Naive thymus-derived CD4-positive, alpha-beta T cell (primary cell): Measurements from ENCODE around the gene TMEM132D. TPM values are rescaled to one million over a fixed set of nuclear protein-coding genes. Genes with fewer than 3 reads are reported as not detected.

Experiments used
- ATAC-seq: fragments of 150-1000 bp; cut with Tn5 transposase; 2 replicates; pipeline ENCODE4 v1.10.0; 2021; ENCODE audit warnings: mild to moderate bottlenecking, moderate library complexity
- CTCF ChIA-PET: fragments of 350-600 bp; sonication (Branson Sonifier 250); formaldehyde crosslinking; loops from one replicate; lab custom pipeline; 2021; ENCODE audit warnings: antibody characterized with exemption; lab: Charles Lee
- POLR2A ChIA-PET: fragments of 350-600 bp; sonication (Branson Sonifier 250); formaldehyde crosslinking; loops from one replicate; lab custom pipeline; 2021; ENCODE audit warnings: antibody characterized with exemption, inconsistent platforms; lab: Charles Lee
- DNase-seq, 9 donors: peaks; one replicate each; pipeline versions ENCODE4 v3.0.0 to v3.0.0-alpha.2; 2020 to 2022; ENCODE audit warnings: mixed read lengths in 1 of 9
- H3K27ac ChIP-seq: one replicate; pipeline ENCODE4 v1.7.0; 2013; ENCODE audit warnings: mild to moderate bottlenecking, low read depth, low read length, moderate library complexity
- H3K27me3 ChIP-seq, 2 donors: one replicate each; pipeline ENCODE4 v1.7.0; 2013; ENCODE audit warnings: low read length in 2 of 2, mild to moderate bottlenecking in 2 of 2, moderate library complexity in 2 of 2; ENCODE audit not compliant: control insufficient read depth in 2 of 2, insufficient read depth in 2 of 2
- H3K36me3 ChIP-seq, 3 experiments: 1 replicate in 2 of 3; 2 replicates in 1 of 3; pipeline ENCODE4 v1.7.0; 2013; ENCODE audit warnings: low read length in 3 of 3, mild to moderate bottlenecking in 3 of 3, moderate library complexity in 1 of 3; ENCODE audit not compliant: insufficient read depth in 3 of 3, control insufficient read depth in 2 of 3
- H3K4me1 ChIP-seq, 2 donors: one replicate each; pipeline ENCODE4 v1.7.0; 2013; ENCODE audit warnings: low read length in 2 of 2, mild to moderate bottlenecking in 2 of 2, moderate library complexity in 1 of 2; ENCODE audit not compliant: control insufficient read depth in 2 of 2, insufficient read depth in 2 of 2
- H3K4me3 ChIP-seq: 2 replicates; pipeline ENCODE4 v1.7.0; 2013; ENCODE audit warnings: mild to moderate bottlenecking, low read length
- H3K9me3 ChIP-seq, 3 experiments: 1 replicate in 2 of 3; 2 replicates in 1 of 3; pipeline ENCODE4 v1.7.0; 2013; ENCODE audit warnings: low read length in 3 of 3; ENCODE audit not compliant: control insufficient read depth in 2 of 3
- H3K27ac Mint-ChIP-seq, 9 donors: one replicate each; pipeline ENCODE4 v1.8.0; 2020 to 2022; ENCODE audit warnings: mixed read lengths in 9 of 9, mild to moderate bottlenecking in 8 of 9, moderate library complexity in 5 of 9, inconsistent platforms in 2 of 9
- H3K27me3 Mint-ChIP-seq, 5 donors: one replicate each; pipeline ENCODE4 v1.8.0; 2021 to 2022; ENCODE audit warnings: mixed read lengths in 5 of 5, mild to moderate bottlenecking in 1 of 5
- H3K36me3 Mint-ChIP-seq, 5 donors: one replicate each; pipeline ENCODE4 v1.8.0; 2020 to 2022; ENCODE audit warnings: mixed read lengths in 5 of 5, mild to moderate bottlenecking in 3 of 5, inconsistent platforms in 1 of 5
- H3K4me1 Mint-ChIP-seq, 7 donors: one replicate each; pipeline ENCODE4 v1.8.0; 2020 to 2022; ENCODE audit warnings: mixed read lengths in 7 of 7, mild to moderate bottlenecking in 3 of 7, inconsistent platforms in 1 of 7
- H3K4me3 Mint-ChIP-seq, 10 donors: one replicate each; pipeline ENCODE4 v1.8.0; 2020 to 2022; ENCODE audit warnings: mild to moderate bottlenecking in 10 of 10, mixed read lengths in 10 of 10, moderate library complexity in 6 of 10, inconsistent platforms in 2 of 10
- H3K9me3 Mint-ChIP-seq, 11 donors: one replicate each; pipeline ENCODE4 v1.8.0; 2020 to 2022; ENCODE audit warnings: mixed read lengths in 11 of 11, mild to moderate bottlenecking in 4 of 11, inconsistent platforms in 1 of 11, moderate library complexity in 1 of 11
- intact Hi-C, 2 donors: fragments of 100-400 bp; cut with micrococcal nuclease; formaldehyde crosslinking; loops; one replicate each; pipeline ENCODE4 v1.15.1; 2023
- polyA plus RNA-seq, 2 donors: library from polyadenylated mRNA; unstranded; fragments of 300-500 nt; fragmentation: Illumina TruSeq; gene quantifications; one replicate each; pipeline ENCODE4 v1.2.3, GENCODE V29; 2021
- total RNA-seq, 6 experiments: library from RNA in 5 of 6; stranded (reverse) in 5 of 6; gene quantifications; 1 replicate in 5 of 6; 2 replicates in 1 of 6; pipeline ENCODE4 v1.2.3 and lab custom pipeline; 2021 to 2026

The TMEM132D gene
- total and polyA plus RNA-seq, 7 experiments from 2014 or later, result not detected

GRCh38 chr12:129599406-129599805 is 304.4 kb downstream of the TMEM132D start:
- no peak for ATAC-seq
- Mint-ChIP-seq H3K27me3 (no peaks in the 10 kb centered on the region), H3K27ac (no peak overlapping the region), H3K4me1 (no peaks in the 10 kb centered on the region), H3K36me3 (no peaks in the 10 kb centered on the region), H3K4me3 (no peak overlapping the region), H3K9me3 (peaks cover 0 to 7% (median 3%) of the 10 kb centered on the region in 11 donors)
- ChIA-PET POLR2A (no interaction called here), CTCF (no interaction called here)
- peaks cover 0 to 4% (median 0%) of the 10 kb centered on the region in 3 experiments for H3K9me3 ChIP-seq
- no peak overlapping the region for H3K27ac ChIP-seq
- intact Hi-C loops, result no loop called here
- no peaks in the 10 kb centered on the region for H3K36me3 ChIP-seq
- no peaks in the 10 kb centered on the region for H3K4me1 ChIP-seq
- H3K4me3 ChIP-seq, result no peak overlapping the region
- no peak for DNase-seq
- no peaks in the 10 kb centered on the region for H3K27me3 ChIP-seq

DNA sequence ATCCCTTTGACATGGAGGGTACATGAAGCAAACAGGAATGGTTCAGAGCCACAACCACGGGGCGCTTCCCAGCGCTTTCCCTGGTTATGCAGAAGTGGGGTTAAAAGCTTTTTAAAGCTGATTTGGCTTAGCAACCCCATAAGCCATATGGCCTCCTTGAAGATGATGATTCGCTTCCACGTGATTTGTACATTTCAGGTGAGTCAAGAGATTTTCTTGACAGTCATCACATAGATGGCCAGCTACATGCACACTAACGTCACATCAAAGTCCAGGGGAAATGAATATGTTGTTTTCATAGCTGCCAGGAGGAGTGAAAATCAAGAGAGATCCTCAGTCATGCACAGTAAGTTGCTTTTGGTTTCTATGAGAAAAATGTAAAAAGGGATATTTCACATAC is 309.7 kb downstream of the TMEM132D start:
- H3K27ac ChIP-seq, result no peak overlapping the region
- H3K27ac Mint-ChIP-seq, result no peak overlapping the region
- peaks cover 2 to 19% (median 9%) of the 10 kb centered on the region in 11 donors for H3K9me3 Mint-ChIP-seq
- no peaks in the 10 kb centered on the region for H3K36me3 Mint-ChIP-seq
- POLR2A ChIA-PET, result no interaction called here
- ATAC-seq (no peak), DNase-seq (no peak)
- no peaks in the 10 kb centered on the region for H3K9me3 ChIP-seq
- no peaks in the 10 kb centered on the region for H3K27me3 ChIP-seq
- no peaks in the 10 kb centered on the region for H3K36me3 ChIP-seq
- no peak overlapping the region for H3K4me3 Mint-ChIP-seq
- no peaks in the 10 kb centered on the region for H3K27me3 Mint-ChIP-seq
- CTCF ChIA-PET, result no interaction called here
- H3K4me3 ChIP-seq, result no peak overlapping the region
- no peaks in the 10 kb centered on the region for H3K4me1 Mint-ChIP-seq
- intact Hi-C loops, result loop anchor here in 1 of 2 donors (5.0 kb wide), 1 partner anchor 173 kb away; no protein-coding TSS in a partner anchor
- H3K4me1 ChIP-seq, result no peaks in the 10 kb centered on the region

DNA sequence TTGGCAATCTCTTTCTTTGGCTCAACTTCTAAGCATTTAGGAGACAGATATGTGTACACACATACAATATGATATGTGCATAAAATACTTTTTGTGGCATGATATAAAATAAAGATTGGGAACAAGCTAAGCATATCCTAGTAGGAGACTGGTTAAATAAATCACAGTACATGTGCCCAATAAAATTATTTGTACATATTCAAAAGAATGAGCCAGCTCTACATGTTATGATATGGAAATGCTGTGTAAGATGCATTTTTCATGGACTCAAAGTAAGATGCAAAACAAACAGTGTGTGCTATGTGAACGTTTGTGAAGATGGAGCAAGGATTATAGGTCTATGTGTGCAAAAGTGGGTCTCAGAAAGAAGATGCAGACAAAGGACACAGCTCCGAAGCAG is 311.4 kb downstream of the TMEM132D start:
- H3K9me3 ChIP-seq, result no peaks in the 10 kb centered on the region
- Mint-ChIP-seq H3K27me3 (no peaks in the 10 kb centered on the region), H3K4me3 (no peak overlapping the region), H3K9me3 (peaks cover 2 to 24% (median 13%) of the 10 kb centered on the region in 11 donors), H3K4me1 (no peaks in the 10 kb centered on the region), H3K27ac (no peak overlapping the region), H3K36me3 (no peaks in the 10 kb centered on the region)
- no peak for ATAC-seq
- peaks cover 0 to under 1% of the 10 kb centered on the region in 2 donors for H3K27me3 ChIP-seq
- H3K4me1 ChIP-seq, result no peaks in the 10 kb centered on the region
- H3K36me3 ChIP-seq, result no peaks in the 10 kb centered on the region
- intact Hi-C loops, result loop anchor here in 1 of 2 donors (5.0 kb wide), 1 partner anchor 175 kb away; no protein-coding TSS in a partner anchor
- no peak overlapping the region for H3K27ac ChIP-seq
- POLR2A ChIA-PET, result no interaction called here
- DNase-seq, result no peak
- H3K4me3 ChIP-seq, result no peak overlapping the region
- CTCF ChIA-PET, result no interaction called here

DNA sequence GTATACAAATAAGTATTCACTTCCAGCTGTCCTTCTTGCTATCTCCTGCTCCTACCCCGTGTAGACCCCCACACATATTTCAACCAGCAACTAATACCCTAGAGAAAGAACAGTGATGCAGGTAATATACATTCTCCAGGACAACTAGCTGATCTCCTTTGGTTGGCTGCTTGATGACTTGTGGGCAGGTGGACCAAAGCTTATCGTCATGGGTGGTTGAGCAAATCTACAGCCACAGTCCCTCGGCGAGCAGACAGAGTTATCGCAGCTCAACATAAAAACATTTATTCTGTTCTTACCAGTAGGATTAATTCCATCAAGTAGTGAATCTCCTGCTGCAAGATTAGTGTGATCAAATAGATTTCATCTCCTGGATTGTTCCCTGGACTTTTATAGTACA is 314.3 kb downstream of the TMEM132D start:
- no peak overlapping the region for H3K27ac ChIP-seq
- ChIA-PET POLR2A (no interaction called here), CTCF (no interaction called here)
- no peaks in the 10 kb centered on the region for H3K4me1 ChIP-seq
- H3K4me1 Mint-ChIP-seq, result no peaks in the 10 kb centered on the region
- no peaks in the 10 kb centered on the region for H3K27me3 Mint-ChIP-seq
- no peaks in the 10 kb centered on the region for H3K36me3 ChIP-seq
- H3K9me3 Mint-ChIP-seq, result peaks cover 3 to 38% (median 16%) of the 10 kb centered on the region in 11 donors
- H3K9me3 ChIP-seq, result no peaks in the 10 kb centered on the region
- H3K27me3 ChIP-seq, result peaks cover 0 to 2% of the 10 kb centered on the region in 2 donors
- H3K27ac Mint-ChIP-seq, result no peak overlapping the region
- DNase-seq, result no peak
- H3K4me3 Mint-ChIP-seq, result no peak overlapping the region
- no peak for ATAC-seq
- H3K36me3 Mint-ChIP-seq, result no peaks in the 10 kb centered on the region
- no peak overlapping the region for H3K4me3 ChIP-seq
- intact Hi-C loops, result no loop called here

- H3K9me3 ChIP-seq, result no peaks in the 10 kb centered on the region
- no peak for DNase-seq
- H3K36me3 ChIP-seq, result no peaks in the 10 kb centered on the region
- H3K4me3 ChIP-seq, result no peak overlapping the region
- no peaks in the 10 kb centered on the region for H3K36me3 Mint-ChIP-seq
- H3K4me1 Mint-ChIP-seq, result no peaks in the 10 kb centered on the region
- no peak overlapping the region for H3K4me3 Mint-ChIP-seq
- ChIA-PET CTCF (no interaction called here), POLR2A (no interaction called here)
- H3K27ac ChIP-seq, result no peak overlapping the region
- H3K27ac Mint-ChIP-seq, result no peak overlapping the region
- H3K27me3 ChIP-seq, result peaks cover 0 to 2% of the 10 kb centered on the region in 2 donors
- no peak for ATAC-seq
- H3K4me1 ChIP-seq, result no peaks in the 10 kb centered on the region
- no peaks in the 10 kb centered on the region for H3K27me3 Mint-ChIP-seq
- intact Hi-C loops, result no loop called here
- peaks cover 3 to 40% (median 16%) of the 10 kb centered on the region in 11 donors for H3K9me3 Mint-ChIP-seq
Observed at GRCh38 chr12:129588142-129588541, 315.7 kb downstream of the TMEM132D start.

- H3K36me3 Mint-ChIP-seq, result no peaks in the 10 kb centered on the region
- ChIA-PET POLR2A (no interaction called here), CTCF (no interaction called here)
- H3K4me3 ChIP-seq, result no peak overlapping the region
- no peaks in the 10 kb centered on the region for H3K27me3 Mint-ChIP-seq
- intact Hi-C loops, result no loop called here
- H3K9me3 Mint-ChIP-seq, result peaks cover 2 to 37% (median 18%) of the 10 kb centered on the region in 11 donors
- H3K4me1 ChIP-seq, result no peaks in the 10 kb centered on the region
- H3K27ac ChIP-seq, result no peak overlapping the region
- DNase-seq (no peak), ATAC-seq (no peak)
- no peaks in the 10 kb centered on the region for H3K36me3 ChIP-seq
- peaks cover 0 to 2% of the 10 kb centered on the region in 2 donors for H3K27me3 ChIP-seq
- H3K27ac Mint-ChIP-seq, result no peak overlapping the region
- H3K4me1 Mint-ChIP-seq, result no peaks in the 10 kb centered on the region
- H3K9me3 ChIP-seq, result no peaks in the 10 kb centered on the region
- H3K4me3 Mint-ChIP-seq, result no peak overlapping the region
Observed at GRCh38 chr12:129585296-129585695, 318.5 kb downstream of the TMEM132D start.

GRCh38 chr12:129579879-129580278 is 323.9 kb downstream of the TMEM132D start:
- H3K27ac ChIP-seq, result no peak overlapping the region
- H3K36me3 ChIP-seq, result no peaks in the 10 kb centered on the region
- H3K4me3 ChIP-seq, result no peak overlapping the region
- ATAC-seq (no peak), DNase-seq (no peak)
- H3K27me3 ChIP-seq, result no peaks in the 10 kb centered on the region
- intact Hi-C loops, result no loop called here
- no peaks in the 10 kb centered on the region for H3K4me1 ChIP-seq
- Mint-ChIP-seq H3K27ac (no peak overlapping the region), H3K27me3 (no peaks in the 10 kb centered on the region), H3K9me3 (peaks cover 0 to 19% (median 6%) of the 10 kb centered on the region in 11 donors), H3K4me1 (no peaks in the 10 kb centered on the region), H3K36me3 (no peaks in the 10 kb centered on the region), H3K4me3 (no peak overlapping the region)
- POLR2A ChIA-PET, result no interaction called here
- CTCF ChIA-PET, result no interaction called here
- H3K9me3 ChIP-seq, result peaks cover 0 to 3% (median 0%) of the 10 kb centered on the region in 3 experiments
